ENCODE measurements around the gene MDM2. TPM values are rescaled to one million over a fixed set of nuclear protein-coding genes. Genes with fewer than 3 reads are reported as not detected.

MDM2 gene
- total RNA-seq, 3 donors from 2014 or later = 69.4 to 73.3 (median 71.8) TPM

GRCh38 chr12:68900241-68900640 lies 92.3 kb downstream of the MDM2 start:
- intact Hi-C loops (cut with DNase I; ENCODE audit: low total_unique reads) = no loop called here
- Histone ChIP-seq H3K4me3 (no peak overlapping the region), H3K27me3 (no peaks in the 10 kb centered on the region), H3K9me3 (no peaks in the 10 kb centered on the region), H3K27ac (no peak overlapping the region), H3K4me1 (no peaks in the 10 kb centered on the region), H3K36me3 (no peaks in the 10 kb centered on the region)
- TF ChIP-seq CTCF (IDR thresholded peaks at IDR 0.05) = no peak
- TF ChIP-seq POLR2A (IDR thresholded peaks at IDR 0.05) = no peak
- TF ChIP-seq POLR2AphosphoS5 (IDR thresholded peaks at IDR 0.05) = no peak
- DNase-seq (ENCODE audit: low spot score in 2 of 2) = no peak

Other genes starting within 250 kb of the MDM2 start
- gene RAP1B, start 197.3 kb upstream of the MDM2 start, total RNA-seq = 100 to 1,000 TPM; 176 to 198 (median 186) TPM
- 10 to 100 TPM; 44.6 to 62.6 (median 58.7) TPM for gene NUP107, start 121.2 kb upstream of the MDM2 start, total RNA-seq
- 10 to 100 TPM in 2 of 3 donors, 1 to 10 TPM in 1; 5.8 to 12.1 (median 10.5) TPM for gene SLC35E3, start 62.0 kb upstream of the MDM2 start, total RNA-seq
- gene CPM, start 125.0 kb downstream of the MDM2 start, total RNA-seq = 1,000 to 10,000 TPM in 1 of 3 donors, 10 to 100 TPM in 2; 63.4 to 1,281 (median 78.3) TPM

All from breast epithelium (tissue), 4 donors.